ENCODE measurements around the gene SMCO4.

Gene SMCO4

GRCh38 chr11:93571612-93572011 lies 28.4 kb upstream of the SMCO4 start:
- no peaks in the 10 kb centered on the region for H3K36me3 Mint-ChIP-seq (ENCODE audit: low read depth)
- H3K27ac Mint-ChIP-seq, result no peak overlapping the region
- H3K4me1 Mint-ChIP-seq (ENCODE audit: low read depth), result peaks cover 7% of the 10 kb centered on the region
- H3K27me3 Mint-ChIP-seq, result no peaks in the 10 kb centered on the region
- intact Hi-C loops (cut with micrococcal nuclease), result no loop called here
- H3K4me3 Mint-ChIP-seq, result no peak overlapping the region
- H3K9me3 Mint-ChIP-seq, result no peaks in the 10 kb centered on the region

DNA sequence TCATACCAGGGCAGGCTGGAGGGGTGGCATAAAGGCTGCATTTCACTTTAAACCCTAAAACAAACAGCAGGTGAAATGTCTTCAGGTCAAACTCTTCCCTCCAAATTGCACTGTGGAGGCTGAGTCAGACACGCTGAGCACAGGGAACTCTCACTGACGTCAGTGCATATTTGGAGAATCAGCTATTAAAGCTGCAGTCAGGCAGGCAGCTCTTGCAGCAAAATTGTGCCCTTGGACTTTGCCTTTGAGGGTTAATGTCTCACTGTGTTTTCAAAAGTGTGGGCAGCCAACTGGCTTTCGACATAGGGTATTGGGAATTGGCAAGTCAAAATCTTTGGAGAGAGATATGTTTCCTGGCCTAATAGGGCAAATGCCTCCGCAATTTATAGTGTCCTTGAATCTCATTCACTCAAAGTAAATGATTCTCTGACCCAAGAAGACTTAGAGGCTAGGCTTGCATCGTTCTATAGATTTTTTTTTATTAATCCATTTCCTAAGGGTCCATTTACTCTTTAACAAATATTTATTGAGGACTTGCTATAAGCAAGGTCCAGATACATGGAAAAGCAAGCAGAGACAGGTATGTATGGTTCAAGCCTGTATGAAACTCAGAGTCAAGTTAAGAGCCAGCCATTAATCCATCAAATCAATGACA lies 27.7 kb upstream of the SMCO4 start:
- no peaks in the 10 kb centered on the region for H3K27me3 Mint-ChIP-seq
- peaks cover 2% of the 10 kb centered on the region for H3K4me1 Mint-ChIP-seq (ENCODE audit: low read depth)
- H3K27ac Mint-ChIP-seq, result no peak overlapping the region
- H3K4me3 Mint-ChIP-seq, result no peak overlapping the region
- intact Hi-C loops (cut with micrococcal nuclease), result no loop called here
- H3K36me3 Mint-ChIP-seq (ENCODE audit: low read depth), result no peaks in the 10 kb centered on the region
- no peaks in the 10 kb centered on the region for H3K9me3 Mint-ChIP-seq

- no peak overlapping the region for H3K4me3 Mint-ChIP-seq
- H3K27me3 Mint-ChIP-seq, result peaks cover 1% of the 10 kb centered on the region
- no peak overlapping the region for H3K27ac Mint-ChIP-seq
- no peaks in the 10 kb centered on the region for H3K9me3 Mint-ChIP-seq
- H3K4me1 Mint-ChIP-seq (ENCODE audit: low read depth), result no peaks in the 10 kb centered on the region
- intact Hi-C loops (cut with micrococcal nuclease), result no loop called here
- H3K36me3 Mint-ChIP-seq (ENCODE audit: low read depth), result no peaks in the 10 kb centered on the region
These were observed 26.3 kb upstream of the SMCO4 start for GRCh38 chr11:93569496-93569895.

GRCh38 chr11:93568726-93569125 lies 25.5 kb upstream of the SMCO4 start:
- H3K27ac Mint-ChIP-seq, result no peak overlapping the region
- no peak overlapping the region for H3K4me3 Mint-ChIP-seq
- no peaks in the 10 kb centered on the region for H3K9me3 Mint-ChIP-seq
- no peaks in the 10 kb centered on the region for H3K36me3 Mint-ChIP-seq (ENCODE audit: low read depth)
- H3K4me1 Mint-ChIP-seq (ENCODE audit: low read depth), result no peaks in the 10 kb centered on the region
- intact Hi-C loops (cut with micrococcal nuclease), result no loop called here
- H3K27me3 Mint-ChIP-seq, result peaks cover 1% of the 10 kb centered on the region

GRCh38 chr11:93567401-93567895 lies 24.3 kb upstream of the SMCO4 start:
- Mint-ChIP-seq H3K36me3 (ENCODE audit: low read depth) (no peaks in the 10 kb centered on the region), H3K27me3 (peaks cover 1% of the 10 kb centered on the region), H3K27ac (no peak overlapping the region), H3K4me3 (no peak overlapping the region), H3K9me3 (no peaks in the 10 kb centered on the region), H3K4me1 (ENCODE audit: low read depth) (no peaks in the 10 kb centered on the region)
- intact Hi-C loops (cut with micrococcal nuclease), result no loop called here

DNA sequence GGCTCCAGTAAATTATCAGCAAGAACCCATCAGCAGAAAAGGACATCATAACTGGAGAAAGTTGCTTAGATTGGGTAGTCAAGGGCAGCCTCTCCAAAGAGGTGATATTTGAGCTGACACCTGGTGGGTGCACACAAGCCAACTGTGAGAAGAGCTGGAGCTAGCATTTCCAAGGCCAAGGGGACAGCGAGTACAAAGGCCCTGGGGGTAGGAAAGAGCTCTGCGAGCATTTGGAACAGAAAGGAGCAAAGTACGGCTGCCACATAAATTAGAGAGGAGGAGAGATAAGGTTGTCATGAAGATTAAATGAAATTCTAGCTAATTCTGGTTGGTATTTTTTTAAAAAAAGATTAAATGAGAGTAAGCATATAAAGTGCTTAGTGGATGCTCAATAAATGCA lies 21.7 kb upstream of the SMCO4 start:
- no peak overlapping the region for H3K4me3 Mint-ChIP-seq
- H3K27me3 Mint-ChIP-seq, result peaks cover 1% of the 10 kb centered on the region
- no peaks in the 10 kb centered on the region for H3K4me1 Mint-ChIP-seq (ENCODE audit: low read depth)
- no peaks in the 10 kb centered on the region for H3K9me3 Mint-ChIP-seq
- H3K27ac Mint-ChIP-seq, result no peak overlapping the region
- H3K36me3 Mint-ChIP-seq (ENCODE audit: low read depth), result no peaks in the 10 kb centered on the region
- intact Hi-C loops (cut with micrococcal nuclease), result no loop called here

DNA sequence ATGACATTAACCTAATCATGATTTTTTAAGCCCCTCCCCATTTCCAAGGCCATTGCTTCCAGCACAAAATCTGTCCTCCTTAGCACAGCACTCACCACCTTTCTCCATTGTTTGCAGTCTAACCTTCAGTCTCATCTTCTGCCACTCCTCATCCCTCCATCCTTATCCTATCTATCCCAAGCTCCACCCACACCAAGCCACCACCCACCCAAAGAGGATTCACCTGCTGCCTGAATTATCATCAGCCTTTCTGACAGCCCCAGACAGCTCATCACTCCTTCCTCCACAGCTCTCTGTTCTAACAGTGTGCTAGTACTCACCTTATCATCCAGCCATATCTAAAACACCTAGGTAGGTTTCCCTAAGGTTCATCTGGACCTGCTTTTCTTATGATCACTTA lies 20.7 kb upstream of the SMCO4 start:
- Mint-ChIP-seq H3K9me3 (no peaks in the 10 kb centered on the region), H3K4me3 (no peak overlapping the region), H3K27ac (no peak overlapping the region), H3K4me1 (ENCODE audit: low read depth) (no peaks in the 10 kb centered on the region), H3K36me3 (ENCODE audit: low read depth) (no peaks in the 10 kb centered on the region), H3K27me3 (peaks cover 1% of the 10 kb centered on the region)
- intact Hi-C loops (cut with micrococcal nuclease), result no loop called here

DNA sequence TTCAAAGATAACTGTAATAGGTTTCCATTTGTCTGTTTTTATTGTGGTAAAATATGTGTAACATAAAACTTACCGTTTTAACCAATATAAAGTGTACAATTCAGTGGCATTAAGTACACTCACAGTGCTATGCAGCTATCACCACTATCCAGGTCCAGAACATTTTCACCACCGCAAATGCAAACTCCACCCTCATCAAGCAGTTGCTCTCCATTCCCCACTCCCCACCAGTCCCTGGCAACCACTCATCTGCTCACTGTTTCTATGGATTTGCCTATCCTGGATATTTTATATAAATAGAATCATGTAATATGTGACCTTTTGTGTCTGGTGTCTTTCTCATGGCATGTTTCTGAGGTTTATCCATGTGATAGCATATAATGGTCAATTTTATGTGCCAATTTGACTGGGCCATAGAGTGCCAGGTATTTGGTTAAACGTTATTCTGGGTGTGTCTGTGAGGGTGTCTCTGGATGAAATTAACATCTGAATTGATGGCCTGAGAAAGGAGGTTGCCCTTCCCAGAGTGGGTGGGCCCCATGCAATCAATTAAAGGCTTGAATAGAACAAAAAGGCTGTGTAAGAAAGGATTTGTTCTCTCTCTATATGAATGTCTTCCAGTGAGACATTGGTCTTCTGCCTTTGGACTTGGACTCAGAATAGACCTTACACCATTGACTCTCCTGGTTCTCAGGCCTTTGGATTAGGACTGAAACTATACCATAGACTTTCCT lies 17.2 kb upstream of the SMCO4 start:
- Mint-ChIP-seq H3K36me3 (ENCODE audit: low read depth) (no peaks in the 10 kb centered on the region), H3K27me3 (peaks cover 9% of the 10 kb centered on the region), H3K4me1 (ENCODE audit: low read depth) (no peaks in the 10 kb centered on the region), H3K27ac (no peak overlapping the region), H3K9me3 (no peaks in the 10 kb centered on the region), H3K4me3 (no peak overlapping the region)
- intact Hi-C loops (cut with micrococcal nuclease), result no loop called here

DNA sequence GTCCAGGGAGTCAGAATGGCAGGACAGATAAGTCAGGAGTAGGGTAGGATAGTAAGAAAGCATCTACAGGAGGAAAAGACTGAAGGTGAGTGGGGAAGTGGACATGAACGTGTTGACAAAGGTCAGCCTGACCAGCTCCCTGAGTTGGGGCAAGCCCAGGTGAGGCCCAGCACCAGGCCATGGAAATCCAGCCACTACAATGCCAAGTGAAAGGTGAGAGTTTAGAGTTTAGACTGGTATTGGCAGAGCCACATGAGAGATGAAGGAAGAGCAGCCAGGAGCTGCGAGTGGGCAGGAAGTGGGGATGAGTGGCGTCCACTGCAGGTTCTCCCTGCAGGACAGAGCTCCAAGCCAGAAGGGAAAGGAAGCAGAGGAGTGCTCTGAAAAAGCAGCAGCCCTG lies 16.5 kb upstream of the SMCO4 start:
- H3K9me3 Mint-ChIP-seq, result no peaks in the 10 kb centered on the region
- intact Hi-C loops (cut with micrococcal nuclease), result no loop called here
- peaks cover 8% of the 10 kb centered on the region for H3K27me3 Mint-ChIP-seq
- no peak overlapping the region for H3K4me3 Mint-ChIP-seq
- no peak overlapping the region for H3K27ac Mint-ChIP-seq
- H3K4me1 Mint-ChIP-seq (ENCODE audit: low read depth), result no peaks in the 10 kb centered on the region
- H3K36me3 Mint-ChIP-seq (ENCODE audit: low read depth), result no peaks in the 10 kb centered on the region

- no peak overlapping the region for H3K4me3 Mint-ChIP-seq
- H3K36me3 Mint-ChIP-seq (ENCODE audit: low read depth), result no peaks in the 10 kb centered on the region
- peaks cover 8% of the 10 kb centered on the region for H3K27me3 Mint-ChIP-seq
- peaks cover 5% of the 10 kb centered on the region for H3K4me1 Mint-ChIP-seq (ENCODE audit: low read depth)
- H3K27ac Mint-ChIP-seq, result no peak overlapping the region
- intact Hi-C loops (cut with micrococcal nuclease), result no loop called here
- H3K9me3 Mint-ChIP-seq, result no peaks in the 10 kb centered on the region
These were observed 9.7 kb upstream of the SMCO4 start for GRCh38 chr11:93552874-93553273.

DNA sequence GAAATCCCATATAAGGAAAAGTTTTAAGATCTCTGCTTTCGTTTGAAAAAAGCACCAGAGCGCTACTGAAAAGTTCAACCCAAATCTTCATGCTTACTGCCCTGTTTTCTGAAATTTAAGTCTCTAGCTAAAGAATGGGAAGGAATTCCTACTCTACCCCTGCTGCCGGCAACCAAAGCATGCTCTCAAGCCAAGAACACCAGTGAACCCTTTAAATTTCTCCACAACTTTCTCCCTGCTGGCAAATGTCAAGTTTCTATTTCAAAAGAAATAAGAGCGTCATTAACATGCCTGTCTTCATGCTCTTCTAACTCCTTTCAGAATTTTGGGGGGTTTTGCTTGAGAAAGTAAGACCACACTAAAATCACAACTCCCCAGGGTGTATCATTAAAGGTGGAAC lies 6.8 kb upstream of the SMCO4 start:
- Mint-ChIP-seq H3K4me3 (no peak overlapping the region), H3K9me3 (no peaks in the 10 kb centered on the region), H3K27me3 (no peaks in the 10 kb centered on the region), H3K36me3 (ENCODE audit: low read depth) (no peaks in the 10 kb centered on the region), H3K4me1 (ENCODE audit: low read depth) (peaks cover 5% of the 10 kb centered on the region), H3K27ac (no peak overlapping the region)
- intact Hi-C loops (cut with micrococcal nuclease), result loop anchor here (10.0 kb wide), 1 partner anchor 165 kb away; no protein-coding TSS in a partner anchor

GRCh38 chr11:93548679-93549319 lies 5.6 kb upstream of the SMCO4 start:
- Mint-ChIP-seq H3K27ac (no peak overlapping the region), H3K36me3 (ENCODE audit: low read depth) (no peaks in the 10 kb centered on the region), H3K4me3 (no peak overlapping the region), H3K9me3 (no peaks in the 10 kb centered on the region), H3K27me3 (no peaks in the 10 kb centered on the region), H3K4me1 (ENCODE audit: low read depth) (peaks cover 5% of the 10 kb centered on the region)
- intact Hi-C loops (cut with micrococcal nuclease), result loop anchor here (10.0 kb wide), 1 partner anchor 164 kb away; no protein-coding TSS in a partner anchor

- Mint-ChIP-seq H3K9me3 (no peaks in the 10 kb centered on the region), H3K27me3 (no peaks in the 10 kb centered on the region), H3K27ac (no peak overlapping the region), H3K4me3 (no peak overlapping the region), H3K4me1 (ENCODE audit: low read depth) (peaks cover 10% of the 10 kb centered on the region), H3K36me3 (ENCODE audit: low read depth) (peaks cover 1% of the 10 kb centered on the region)
- intact Hi-C loops (cut with micrococcal nuclease), result loop anchor here (10.0 kb wide), 1 partner anchor 163 kb away; no protein-coding TSS in a partner anchor
These were observed 4.6 kb upstream of the SMCO4 start for GRCh38 chr11:93547773-93548172.

- intact Hi-C loops (cut with micrococcal nuclease), result loop anchor here (10.0 kb wide), 1 partner anchor 162 kb away; no protein-coding TSS in a partner anchor
- Mint-ChIP-seq H3K27ac (no peak overlapping the region), H3K9me3 (no peaks in the 10 kb centered on the region), H3K4me1 (ENCODE audit: low read depth) (peaks cover 17% of the 10 kb centered on the region), H3K36me3 (ENCODE audit: low read depth) (peaks cover 7% of the 10 kb centered on the region), H3K4me3 (no peak overlapping the region), H3K27me3 (no peaks in the 10 kb centered on the region)
These were observed 3.8 kb upstream of the SMCO4 start for GRCh38 chr11:93547028-93547427.
